Head of caudate nucleus (tissue), 42 donors: ENCODE measurements around the gene REPIN1.

ENCODE experiments used
- DNase-seq, 42 donors: peaks; one replicate each; pipeline versions ENCODE4 v3.0.0 to v3.0.0-alpha.2; 2020 to 2021; ENCODE audit warnings: mixed read lengths in 7 of 42
- intact Hi-C: fragments of 100-400 bp; cut with DNase I; formaldehyde crosslinking; loops from one replicate; pipeline ENCODE4 v1.15.0; 2022

Gene REPIN1

DNA sequence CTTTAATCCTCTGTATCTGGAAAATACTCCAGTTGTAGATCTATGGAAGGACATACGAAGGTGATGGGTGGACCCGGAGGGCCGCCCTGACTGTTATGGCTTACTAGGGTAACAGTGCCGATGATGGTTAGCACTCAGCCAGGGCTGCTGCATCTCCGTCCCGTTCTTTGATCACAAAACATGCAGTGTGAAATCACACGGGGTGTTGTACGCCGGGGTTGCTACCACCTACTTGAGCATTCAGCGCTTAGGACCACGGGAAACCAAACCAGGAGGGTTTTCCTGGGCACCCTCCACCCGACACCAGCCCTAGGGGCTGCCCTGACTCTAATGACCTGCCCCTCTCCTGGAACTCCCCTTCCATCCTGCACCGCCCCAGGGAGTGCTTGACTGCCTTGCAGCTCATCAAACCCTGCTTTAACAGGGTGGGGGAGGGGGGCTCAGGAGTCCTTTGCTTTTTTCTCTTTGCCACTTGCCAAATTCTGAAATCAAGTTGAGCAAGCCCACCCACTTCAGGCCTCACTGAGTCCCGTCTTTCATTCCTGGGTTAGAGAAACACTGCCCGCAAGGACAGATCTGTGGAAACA is 30.9 kb downstream of the REPIN1 start:
- intact Hi-C loops: no loop called here
- peak in 3 of 42 donors; percentile 5 to 10 (median 8) for DNase-seq

DNA sequence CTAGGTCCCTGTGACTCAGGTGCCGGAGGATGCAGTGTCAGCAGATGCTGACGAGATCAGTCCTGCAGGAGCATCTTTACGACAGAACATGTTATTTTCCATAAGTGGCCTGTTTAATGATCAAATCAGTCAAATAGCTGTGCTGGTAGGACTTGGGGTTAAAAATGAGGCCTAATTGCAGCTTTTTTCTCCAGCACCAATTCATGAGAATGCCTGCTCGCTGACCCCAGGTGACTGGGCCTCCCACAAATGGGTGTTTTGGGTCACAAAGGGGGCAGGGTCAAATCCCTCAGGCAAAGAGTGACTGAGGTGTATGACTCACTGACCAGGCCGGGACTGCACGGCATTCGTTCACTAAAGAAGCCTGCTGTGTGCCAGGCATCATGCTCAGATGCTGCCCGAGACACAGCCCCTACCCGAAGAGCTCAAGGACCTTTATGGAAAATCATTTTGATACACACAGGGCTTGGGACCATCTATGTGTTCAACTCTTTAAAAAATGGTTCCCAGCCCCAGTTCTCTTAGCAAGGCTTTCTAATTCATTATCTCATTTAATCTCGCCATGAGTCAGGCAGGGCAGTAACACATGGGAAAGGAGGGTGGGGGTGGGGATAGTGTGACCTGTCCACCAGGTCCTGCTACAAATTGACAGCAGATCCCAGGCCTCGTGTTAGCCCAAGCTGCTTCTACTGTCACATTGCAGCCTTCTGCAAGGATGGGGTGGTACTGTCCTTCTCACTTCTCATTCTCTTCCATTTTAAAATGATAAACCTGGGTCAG is 31.6 kb downstream of the REPIN1 start:
- peak in 4 of 42 donors; percentile 6 to 27 (median 16) for DNase-seq
- intact Hi-C loops: no loop called here

DNA sequence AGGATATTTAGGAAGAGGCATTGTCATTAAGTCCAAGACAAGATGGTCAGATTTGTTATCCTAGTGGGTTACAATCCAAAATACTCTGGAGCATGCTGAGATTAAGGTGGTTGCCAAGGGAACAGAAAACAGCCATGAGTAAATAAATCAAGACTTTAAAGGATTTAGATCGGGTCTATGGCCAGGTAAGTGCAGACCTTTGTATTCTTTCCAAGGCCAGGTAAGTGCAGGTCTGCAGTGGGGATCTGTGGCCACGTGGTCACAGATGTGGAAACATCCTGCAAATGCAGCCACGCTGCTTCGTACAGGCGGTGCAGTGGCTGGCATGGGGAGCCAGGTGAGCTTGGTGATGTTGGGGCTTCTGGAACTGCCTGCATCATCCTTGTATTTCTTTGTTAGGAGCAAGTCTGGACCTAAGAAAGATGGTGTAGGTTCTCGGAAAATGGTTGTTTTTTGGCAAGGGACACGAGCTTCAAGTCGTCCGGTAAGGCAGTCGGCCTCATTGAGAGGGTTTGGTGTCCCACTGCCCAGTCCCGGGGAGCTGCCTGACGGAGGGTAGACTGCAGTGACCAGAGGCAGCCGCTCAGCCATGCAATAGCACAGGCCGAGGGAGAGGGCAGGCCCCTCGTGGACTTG is 32.3 kb downstream of the REPIN1 start:
- intact Hi-C loops: no loop called here
- DNase-seq: peak in 6 of 42 donors; percentile 5 to 28 (median 22)

DNA sequence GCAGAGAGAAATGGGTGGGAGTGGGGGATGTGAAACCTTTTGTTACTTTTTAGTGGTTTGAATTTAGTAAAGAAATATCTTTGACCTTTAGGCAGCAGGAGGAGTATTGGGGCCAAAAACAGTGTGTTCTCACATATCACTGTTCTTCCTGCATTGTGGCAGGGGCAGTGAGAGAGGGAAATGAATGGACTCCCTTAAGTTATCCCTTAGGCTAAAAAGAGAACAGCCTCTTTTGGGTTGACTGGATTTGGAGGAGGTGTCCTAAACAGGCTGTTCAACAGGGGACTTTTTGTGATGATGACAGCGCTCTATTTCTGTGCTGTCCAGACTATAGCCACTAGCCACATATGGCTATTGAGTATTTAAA is 32.8 kb downstream of the REPIN1 start:
- DNase-seq: peak in 2 of 42 donors; percentile 1 to 2
- intact Hi-C loops: no loop called here

DNA sequence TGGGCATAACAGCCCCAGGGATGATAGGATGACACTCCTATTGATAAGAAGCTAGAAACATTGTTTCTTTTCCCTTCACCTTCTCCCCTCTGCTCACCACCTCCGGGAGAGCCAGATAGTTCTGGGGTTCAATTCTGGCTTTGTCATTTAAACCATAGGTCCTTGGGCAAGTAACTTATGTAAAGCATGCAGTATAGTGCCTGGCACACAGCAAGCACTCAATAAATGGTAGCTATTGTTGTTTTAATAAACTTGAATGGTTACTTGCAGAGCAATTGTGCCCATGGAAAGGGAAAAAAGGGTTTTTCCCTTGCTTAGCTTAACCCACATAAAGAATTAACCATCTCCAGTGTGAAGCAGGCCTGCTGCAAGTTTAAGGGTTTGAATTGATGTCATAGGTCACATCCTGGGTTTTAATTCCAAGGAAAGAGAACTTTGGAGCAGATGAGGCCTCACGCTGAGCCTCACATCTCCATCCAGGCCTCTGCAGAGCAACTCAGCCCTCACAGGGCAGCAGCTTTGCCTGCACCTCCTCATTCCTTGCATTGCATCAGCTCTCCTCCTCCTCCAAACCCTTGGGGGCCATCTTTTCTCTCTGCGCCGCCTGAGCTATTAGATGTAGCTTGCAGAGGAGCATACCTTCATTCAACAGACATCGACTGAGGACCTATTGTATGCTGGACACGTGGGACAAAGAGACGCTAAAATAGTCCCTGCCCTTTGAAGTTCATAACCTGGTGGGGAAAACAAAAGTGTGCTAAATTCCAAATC is 33.4 kb downstream of the REPIN1 start:
- DNase-seq: peak in 9 of 42 donors; percentile 19 to 71 (median 40)
- intact Hi-C loops: no loop called here

DNA sequence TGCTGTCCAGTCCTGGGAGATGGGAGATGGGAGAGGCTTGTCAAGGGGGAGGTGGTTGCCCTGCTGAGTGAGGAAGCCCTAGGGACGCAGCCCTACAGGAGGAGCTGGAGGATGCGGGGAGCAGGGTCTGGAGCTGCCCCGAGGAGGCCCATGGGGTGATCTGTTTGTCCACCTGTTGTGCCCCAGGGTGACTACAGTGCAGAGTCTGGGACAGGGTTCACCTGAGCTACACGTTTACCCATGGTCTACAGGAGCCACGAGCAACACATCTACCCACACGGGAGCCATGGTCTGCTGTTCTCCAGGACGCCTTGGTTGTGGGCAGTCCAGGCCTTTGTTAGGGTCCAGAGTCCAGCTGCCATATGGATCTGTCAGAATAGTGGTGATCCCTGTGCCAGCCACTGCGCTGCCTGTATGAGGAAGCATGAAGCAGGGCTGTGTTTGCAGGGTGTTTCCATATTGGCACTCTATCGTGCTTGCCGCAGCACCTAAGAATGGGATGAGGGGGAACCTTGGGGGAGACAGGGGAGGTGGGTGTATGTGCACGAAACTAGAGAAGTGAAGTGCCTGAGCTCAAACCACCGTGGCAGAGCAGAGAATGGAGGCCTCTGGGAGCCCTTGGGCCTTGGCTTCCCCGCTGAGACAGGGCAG is 34.2 kb downstream of the REPIN1 start:
- intact Hi-C loops: no loop called here
- DNase-seq: peak in 6 of 42 donors; percentile 5 to 40 (median 21)

DNA sequence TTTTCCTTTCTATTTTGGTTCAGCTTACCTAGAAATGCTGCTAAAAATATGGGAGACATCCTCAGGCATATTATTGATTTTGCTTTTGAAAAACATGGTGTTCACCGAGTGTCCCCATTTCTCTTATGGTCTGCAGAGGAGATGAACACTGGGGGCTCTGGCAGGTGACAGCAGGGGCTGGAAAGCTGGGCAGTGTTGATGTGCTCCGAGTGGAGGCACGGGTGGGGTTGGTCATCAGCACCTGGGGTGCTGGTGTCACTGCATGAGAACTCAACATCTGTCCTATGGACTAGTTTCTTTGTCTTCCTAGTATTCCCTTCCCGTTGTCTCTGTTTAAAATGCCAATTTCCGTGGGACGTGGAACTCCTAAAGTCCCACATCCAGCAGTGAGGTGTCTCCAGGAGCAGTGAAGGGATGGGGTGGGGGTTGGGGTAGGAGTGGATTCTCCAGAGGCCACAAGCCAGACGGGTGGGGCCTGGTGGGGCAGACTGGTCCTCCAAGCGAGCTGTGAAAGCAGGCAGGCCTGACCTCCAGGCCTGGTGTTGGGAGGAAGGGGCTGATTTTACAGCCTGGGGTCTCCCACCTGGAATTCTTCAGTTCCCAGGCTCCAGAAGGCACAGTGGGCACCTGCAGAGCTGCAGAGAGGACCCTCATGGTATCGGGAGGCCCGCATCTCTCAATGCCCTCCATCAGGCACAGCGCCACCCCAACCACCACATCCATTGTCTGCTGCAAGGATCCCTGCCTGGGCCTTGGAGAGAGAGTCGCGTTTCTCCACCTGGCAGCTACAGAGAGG is 35.0 kb downstream of the REPIN1 start:
- intact Hi-C loops: loop anchor here (2.0 kb wide), 1 partner anchor 17 kb away; no protein-coding TSS in a partner anchor
- peak in 3 of 42 donors; percentile 5 to 31 (median 13) for DNase-seq

DNA sequence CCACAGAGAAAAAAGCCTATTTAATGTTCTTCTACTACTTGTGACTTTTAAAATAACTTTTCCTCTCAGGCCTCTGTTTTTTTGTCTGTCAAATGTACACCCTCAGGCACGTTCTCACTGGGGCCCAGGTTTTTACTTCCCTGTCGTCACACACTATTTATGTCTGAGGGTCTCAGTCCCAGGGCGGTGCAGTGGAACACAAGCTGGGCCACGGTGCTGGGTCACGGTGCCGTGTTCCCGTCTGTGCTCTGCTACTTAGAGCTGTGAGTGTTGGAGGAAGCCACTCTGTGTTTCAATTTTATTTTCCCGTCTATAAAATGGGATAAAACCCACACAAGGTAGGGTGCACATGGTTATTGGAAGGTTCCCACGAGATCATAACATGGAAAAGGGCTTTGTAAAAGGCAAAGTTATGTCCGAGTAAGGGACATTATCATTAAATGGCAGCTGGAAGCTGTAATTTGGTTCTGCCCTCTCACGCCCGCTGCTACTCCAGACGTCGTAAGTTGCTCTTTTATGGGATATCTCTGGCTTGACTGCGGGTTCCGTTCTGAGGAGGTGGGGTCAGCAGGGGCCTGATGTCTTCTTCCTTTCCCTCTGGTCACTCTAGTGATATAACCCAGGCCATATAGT is 35.7 kb downstream of the REPIN1 start:
- intact Hi-C loops: loop anchor here (2.0 kb wide), 1 partner anchor 17 kb away; no protein-coding TSS in a partner anchor
- DNase-seq: peak in 5 of 42 donors; percentile 15 to 29 (median 28)

DNA sequence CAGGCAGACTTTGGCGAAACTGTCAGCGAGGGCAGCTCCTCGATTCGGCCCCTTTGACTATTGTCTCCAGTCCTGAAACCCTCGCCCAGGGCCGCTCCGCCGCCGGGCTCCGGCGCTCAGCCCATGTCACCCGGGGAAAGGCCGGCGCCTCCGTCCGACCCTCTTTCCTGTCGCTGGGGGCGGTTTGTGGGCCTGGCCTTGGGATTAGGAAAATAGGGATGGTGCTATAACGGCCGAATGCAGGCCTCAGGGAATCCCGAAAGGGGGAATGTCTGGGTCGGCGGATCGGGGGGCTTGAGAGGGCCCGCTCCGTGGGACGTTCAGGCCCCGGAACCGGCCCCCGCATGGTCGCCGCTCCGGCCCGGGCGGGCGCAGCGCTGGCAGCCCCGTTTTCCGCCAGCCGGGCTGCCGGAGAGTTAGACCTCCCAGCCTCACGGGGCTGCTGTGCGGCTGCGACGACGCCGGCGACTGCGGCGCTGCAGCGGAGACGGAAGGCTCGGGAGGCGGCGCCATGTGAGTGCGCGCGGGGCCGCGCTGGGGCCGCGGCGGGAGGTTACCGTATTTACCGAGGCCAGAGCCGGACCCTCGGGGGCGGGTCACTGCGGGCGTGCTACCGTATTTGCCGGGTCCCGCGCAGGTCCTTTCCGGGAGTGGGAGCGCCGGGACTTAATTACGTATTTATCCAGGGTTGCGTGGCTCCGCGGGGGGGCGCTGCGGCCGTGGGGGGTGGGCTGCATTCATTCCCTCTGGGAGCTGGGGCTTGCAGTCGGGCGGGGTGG is 36.4 kb downstream of the REPIN1 start:
- intact Hi-C loops: loop anchor here (2.0 to 5.0 kb wide), 2 partner anchors 16 to 38 kb away; partner anchors contain the start of gene REPIN1
- peak; percentile 77 to 96 (median 90) for DNase-seq

DNA sequence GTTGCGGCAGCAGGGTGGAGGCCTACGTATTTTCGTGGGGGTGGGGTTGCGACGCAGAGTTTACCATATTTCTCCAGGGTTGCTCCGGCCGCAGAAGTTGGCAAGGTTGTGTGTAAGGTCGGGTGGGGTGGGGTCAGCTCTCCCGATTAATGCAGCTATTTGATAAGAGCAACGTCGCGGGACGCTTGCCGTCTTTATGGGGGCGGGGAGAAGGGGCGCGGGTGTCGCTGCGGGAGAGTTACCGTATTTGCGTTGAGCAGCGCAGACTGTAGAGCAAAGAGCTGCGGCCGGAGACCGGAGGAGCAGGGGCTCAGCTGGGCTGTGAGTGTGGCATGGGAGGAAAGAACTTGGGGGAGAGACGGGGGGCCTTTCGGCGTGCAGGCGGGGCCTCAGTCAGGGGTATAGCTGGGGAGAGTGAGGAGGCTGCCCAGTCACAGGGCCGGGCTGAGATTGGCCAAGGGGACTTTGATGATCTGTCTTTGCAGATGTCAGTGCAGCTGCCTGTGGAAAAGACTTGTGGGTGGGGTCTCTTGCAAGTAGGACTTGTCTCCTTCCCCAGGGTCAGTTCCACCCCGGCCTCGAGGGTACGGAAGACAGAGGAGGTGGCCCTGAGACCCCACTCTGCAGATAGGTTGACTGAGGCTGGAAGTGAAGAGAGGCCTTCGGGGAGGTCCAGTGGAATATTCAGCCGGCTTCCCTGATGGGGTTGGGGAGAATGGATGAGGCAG is 37.1 kb downstream of the REPIN1 start:
- DNase-seq: peak in 38 of 42 donors; percentile 40 to 79 (median 61)
- intact Hi-C loops: loop anchor here (2.0 to 5.0 kb wide), 2 partner anchors 15 to 38 kb away; partner anchors contain the start of gene REPIN1

DNA sequence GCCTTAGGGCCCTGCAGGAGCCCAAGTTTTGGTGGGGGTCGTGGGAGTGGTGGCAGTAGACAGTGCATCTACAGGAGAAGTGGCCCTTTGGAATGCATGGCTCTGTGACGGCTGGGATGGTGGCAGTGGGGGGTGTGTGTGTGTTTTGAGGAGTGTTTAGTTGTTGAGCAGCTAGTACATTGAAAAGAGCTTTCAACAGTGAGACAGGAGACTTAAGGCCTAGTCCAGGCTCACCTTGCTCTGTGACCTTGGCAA is 37.6 kb downstream of the REPIN1 start:
- peak in 1 of 42 donors; percentile 32 for DNase-seq
- intact Hi-C loops: loop anchor here (5.0 kb wide), 1 partner anchor 39 kb away; the partner anchor contains the start of gene REPIN1

DNA sequence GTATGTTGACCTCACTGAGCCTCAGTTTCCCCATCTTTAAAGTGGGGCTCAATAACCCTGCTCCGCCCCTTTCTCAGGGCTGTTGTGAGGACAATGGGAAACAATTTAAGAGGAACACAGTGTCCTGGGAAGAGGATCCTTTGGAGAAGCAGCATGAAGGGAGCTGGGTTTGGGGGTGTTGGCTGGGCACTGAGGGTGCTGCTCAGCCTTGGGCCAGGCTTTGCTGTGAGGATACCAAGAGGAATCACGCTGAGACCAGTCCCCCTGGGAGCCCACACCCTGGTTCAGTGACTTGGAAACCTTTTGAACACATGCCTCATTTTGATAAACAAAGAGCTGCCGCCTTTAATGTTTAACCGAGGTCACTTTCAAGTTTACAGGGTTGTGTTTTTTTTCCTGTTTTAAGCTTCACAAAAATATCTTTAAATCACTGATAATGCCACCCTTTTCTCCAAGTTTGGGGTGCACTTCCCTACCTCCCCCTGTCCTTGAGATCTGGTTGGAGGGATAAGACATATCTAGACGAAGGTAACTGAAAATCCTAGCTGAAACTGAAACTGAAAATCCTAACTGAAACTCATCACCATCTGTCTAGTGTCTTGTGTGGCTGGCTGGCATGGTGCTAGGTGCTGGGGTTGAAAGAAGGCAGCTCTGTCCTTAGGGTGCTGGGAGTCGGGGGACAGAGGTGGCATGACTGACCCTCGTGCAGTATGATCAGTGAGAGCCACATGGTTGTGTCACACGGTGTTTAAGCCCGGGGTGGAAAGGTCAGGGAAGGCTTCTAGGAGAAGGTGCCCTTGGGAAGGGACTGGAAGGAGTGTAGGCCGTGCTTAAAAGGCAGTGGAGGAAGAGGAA is 38.2 kb downstream of the REPIN1 start:
- DNase-seq: peak in 2 of 42 donors; percentile 7 to 25
- intact Hi-C loops: loop anchor here (5.0 kb wide), 1 partner anchor 39 kb away; the partner anchor contains the start of gene REPIN1

DNA sequence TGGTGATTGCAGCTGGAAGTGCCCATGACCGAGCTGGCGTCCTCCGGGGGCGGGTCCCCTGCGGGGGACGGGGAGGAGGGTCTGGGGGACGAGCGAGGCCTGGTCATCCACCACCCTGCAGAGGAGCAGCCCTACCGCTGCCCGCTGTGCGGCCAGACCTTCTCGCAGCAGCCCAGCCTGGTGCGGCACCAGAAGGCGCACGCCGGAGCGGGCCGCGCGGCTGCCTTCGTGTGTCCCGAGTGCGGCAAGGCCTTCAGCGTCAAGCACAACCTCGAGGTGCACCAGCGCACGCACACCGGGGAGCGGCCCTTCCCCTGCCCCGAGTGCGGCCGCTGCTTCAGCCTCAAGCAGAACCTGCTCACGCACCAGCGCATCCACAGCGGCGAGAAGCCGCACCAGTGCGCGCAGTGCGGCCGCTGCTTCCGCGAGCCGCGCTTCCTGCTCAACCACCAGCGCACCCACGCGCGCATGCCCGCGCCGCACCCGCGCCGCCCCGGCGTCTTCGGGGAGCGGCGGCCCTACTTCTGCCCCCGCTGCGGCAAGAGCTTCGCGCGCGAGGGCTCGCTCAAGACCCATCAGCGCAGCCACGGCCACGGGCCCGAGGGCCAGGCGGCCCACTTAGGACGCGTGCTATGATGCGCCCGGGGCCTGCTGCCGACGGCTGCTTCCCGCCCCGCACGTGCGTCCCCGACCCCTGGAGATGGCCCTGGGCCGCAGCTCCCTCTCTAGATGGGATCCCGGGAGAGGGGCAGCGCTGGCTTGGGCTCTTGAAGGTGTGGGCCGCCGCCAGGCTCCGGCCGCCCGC is 39.2 kb downstream of the REPIN1 start:
- intact Hi-C loops: loop anchor here (5.0 kb wide), 1 partner anchor 40 kb away; the partner anchor contains the start of gene REPIN1
- DNase-seq: peak in 1 of 42 donors; percentile 24
